Stomach (tissue), 4 donors: ENCODE data around the gene CTNNA1.

Experiments
- CTCF ChIP-seq, 7 experiments: fragments of 450-650 bp in 4 of 7; fragments of 200-600 bp in 3 of 7; sonication (generic) in 3 of 7; IDR thresholded peaks; one replicate each; pipeline ENCODE4 v1.5.1; 2016 to 2019; ENCODE audit warnings: antibody characterized with exemption in 7 of 7, control low read depth in 2 of 7, mild to moderate bottlenecking in 1 of 7
- EP300 ChIP-seq: sonication (generic); formaldehyde crosslinking; IDR thresholded peaks from one replicate; pipeline ENCODE4 v1.6.1; 2017; ENCODE audit warnings: antibody characterized with exemption
- POLR2A ChIP-seq, 4 donors: fragments of 450-650 bp; IDR thresholded peaks; one replicate each; pipeline ENCODE4 v1.6.1; 2016; ENCODE audit warnings: antibody characterized with exemption in 4 of 4, control low read depth in 2 of 4, mild to moderate bottlenecking in 1 of 4, moderate library complexity in 1 of 4
- POLR2AphosphoS5 ChIP-seq, 3 donors: sonication (generic); formaldehyde crosslinking; IDR thresholded peaks; one replicate each; pipeline ENCODE4 v1.6.1; 2016; ENCODE audit warnings: antibody characterized with exemption in 3 of 3

GRCh38 chr5:138913773-138914172 lies 160.5 kb downstream of the CTNNA1 start:
- TF ChIP-seq CTCF (IDR thresholded peaks at IDR 0.05) (no peak), EP300 (no peak), POLR2AphosphoS5 (IDR thresholded peaks at IDR 0.05) (no peak), POLR2A (IDR thresholded peaks at IDR 0.05) (no peak)
